IPS DF 6.9 (cell line): ENCODE data around the gene ZNF516.

Experiments
- DNase-seq: peaks from one replicate; pipeline ENCODE4 v3.0.0-alpha.2; 2013; ENCODE audit warnings: low read depth, low spot score
- H3K27ac ChIP-seq: one replicate; pipeline ENCODE4 v1.5.1; 2013; ENCODE audit warnings: low read length, control low read depth
- H3K27me3 ChIP-seq: 2 replicates; pipeline ENCODE4 v1.6.1; 2013; ENCODE audit warnings: mild to moderate bottlenecking, low read length; ENCODE audit not compliant: control insufficient read depth, insufficient read depth
- H3K36me3 ChIP-seq: 2 replicates; pipeline ENCODE4 v1.6.1; 2013; ENCODE audit warnings: low read length; ENCODE audit not compliant: control insufficient read depth, insufficient read depth
- H3K4me1 ChIP-seq: 2 replicates; pipeline ENCODE4 v1.6.1; 2013; ENCODE audit warnings: low read length; ENCODE audit not compliant: control insufficient read depth, insufficient read depth
- H3K4me3 ChIP-seq: 2 replicates; pipeline ENCODE4 v1.5.1; 2013; ENCODE audit warnings: mild to moderate bottlenecking, low read length
- H3K9me3 ChIP-seq: 2 replicates; pipeline ENCODE4 v1.6.1; 2013; ENCODE audit warnings: low read length, inconsistent platforms; ENCODE audit not compliant: control insufficient read depth, insufficient read depth
- WGBS: extraction: QIAGEN DNeasy Blood & Tissue Kit; methylation state at CpG from one replicate; pipeline ENCODE4 v1.1.7; 2013; ENCODE audit warnings: mixed read lengths, missing lambda C conversion rate; ENCODE audit not compliant: insufficient read length, insufficient coverage; 5-methylcytosine and 5-hydroxymethylcytosine counted together

The ZNF516 gene

GRCh38 chr18:76388891-76389423, 106.1 kb downstream of the ZNF516 start:
- no peak for DNase-seq
- no peak overlapping the region for H3K27ac ChIP-seq
- WGBS, result no CpG with 5 or more reads among the region's 9 CpGs
- no peaks in the 10 kb centered on the region for H3K27me3 ChIP-seq
- H3K9me3 ChIP-seq, result no peaks in the 10 kb centered on the region
- no peak overlapping the region for H3K4me3 ChIP-seq
- no peaks in the 10 kb centered on the region for H3K4me1 ChIP-seq
- no peaks in the 10 kb centered on the region for H3K36me3 ChIP-seq

GRCh38 chr18:76388261-76388660, 106.8 kb downstream of the ZNF516 start:
- no CpG with 5 or more reads among the region's 7 CpGs for WGBS

DNA sequence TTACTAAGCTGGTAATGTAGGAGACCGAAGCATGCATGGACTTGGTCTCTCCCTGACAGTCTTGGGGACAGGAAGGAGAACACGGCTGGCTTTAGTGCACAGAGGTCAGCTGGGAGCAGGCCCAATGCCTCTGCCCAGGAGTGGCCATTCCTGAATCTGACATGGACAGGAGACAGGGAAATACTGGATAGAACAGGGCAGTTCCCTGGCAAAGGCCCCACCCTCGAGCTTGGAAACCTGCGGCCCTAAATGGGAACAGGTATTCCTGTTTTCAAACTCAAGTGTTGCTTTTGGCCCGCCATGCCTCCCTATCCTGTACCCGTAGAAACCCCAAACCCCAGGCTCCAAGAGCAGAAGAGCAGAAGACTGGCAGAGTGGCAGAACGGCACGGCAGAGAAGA, 107.4 kb downstream of the ZNF516 start:
- no peaks in the 10 kb centered on the region for H3K4me1 ChIP-seq
- no peaks in the 10 kb centered on the region for H3K36me3 ChIP-seq
- H3K27ac ChIP-seq, result no peak overlapping the region
- DNase-seq, result no peak
- H3K4me3 ChIP-seq, result no peak overlapping the region
- no peaks in the 10 kb centered on the region for H3K9me3 ChIP-seq
- WGBS, result no CpG with 5 or more reads among the region's 8 CpGs
- H3K27me3 ChIP-seq, result no peaks in the 10 kb centered on the region

More at GRCh38 chr18:76388261-76388660, 106.8 kb downstream of the ZNF516 start:
- no peaks in the 10 kb centered on the region for H3K4me1 ChIP-seq
- DNase-seq, result no peak
- no peak overlapping the region for H3K4me3 ChIP-seq
- no peak overlapping the region for H3K27ac ChIP-seq
- H3K27me3 ChIP-seq, result no peaks in the 10 kb centered on the region
- no peaks in the 10 kb centered on the region for H3K36me3 ChIP-seq
- no peaks in the 10 kb centered on the region for H3K9me3 ChIP-seq

GRCh38 chr18:76386886-76387285, 108.2 kb downstream of the ZNF516 start:
- Histone ChIP-seq H3K27me3 (no peaks in the 10 kb centered on the region), H3K36me3 (no peaks in the 10 kb centered on the region), H3K4me3 (no peak overlapping the region), H3K4me1 (no peaks in the 10 kb centered on the region), H3K27ac (no peak overlapping the region), H3K9me3 (no peaks in the 10 kb centered on the region)
- no CpG with 5 or more reads among the region's 13 CpGs for WGBS
- no peak for DNase-seq

DNA sequence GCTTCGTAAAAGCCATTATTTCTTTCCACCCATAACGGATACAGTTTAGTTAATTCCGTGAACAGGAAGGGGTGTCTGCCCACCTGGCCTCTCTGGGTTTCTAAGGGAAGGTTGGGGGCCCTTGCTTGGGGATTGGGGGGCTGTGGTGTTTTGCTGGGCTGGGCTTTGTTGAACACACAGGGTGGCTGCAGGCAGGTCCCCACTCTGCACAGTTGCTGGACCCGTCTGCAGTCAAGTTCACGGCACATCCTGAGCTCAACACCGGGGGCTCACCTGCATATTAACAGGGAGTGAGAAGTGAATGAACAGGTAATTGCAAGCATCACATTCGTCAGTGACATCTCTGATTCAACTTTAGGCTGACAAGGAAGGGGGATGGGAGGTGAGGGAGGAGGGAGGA, 109.0 kb downstream of the ZNF516 start:
- Histone ChIP-seq H3K27me3 (no peaks in the 10 kb centered on the region), H3K4me3 (no peak overlapping the region), H3K27ac (no peak overlapping the region), H3K36me3 (no peaks in the 10 kb centered on the region), H3K9me3 (no peaks in the 10 kb centered on the region), H3K4me1 (no peaks in the 10 kb centered on the region)
- WGBS, result no CpG with 5 or more reads among the region's 7 CpGs
- no peak for DNase-seq

GRCh38 chr18:76385681-76385975, 109.4 kb downstream of the ZNF516 start:
- H3K9me3 ChIP-seq, result no peaks in the 10 kb centered on the region
- H3K27ac ChIP-seq, result no peak overlapping the region
- H3K4me1 ChIP-seq, result no peaks in the 10 kb centered on the region
- H3K36me3 ChIP-seq, result no peaks in the 10 kb centered on the region
- H3K27me3 ChIP-seq, result no peaks in the 10 kb centered on the region
- DNase-seq, result no peak
- H3K4me3 ChIP-seq, result no peak overlapping the region
- no CpG with 5 or more reads among the region's 10 CpGs for WGBS

- H3K27ac ChIP-seq, result no peak overlapping the region
- no CpG with 5 or more reads among the region's 35 CpGs for WGBS
Measured at GRCh38 chr18:76384861-76385680, 110.0 kb downstream of the ZNF516 start.

GRCh38 chr18:76384114-76384790, 110.8 kb downstream of the ZNF516 start:
- no peak for DNase-seq
- peaks cover 5% of the 10 kb centered on the region; the same call in 1 of the 2 replicates for H3K36me3 ChIP-seq
- WGBS, result no CpG with 5 or more reads among the region's 30 CpGs
- H3K27ac ChIP-seq, result no peak overlapping the region
- no peak overlapping the region for H3K4me3 ChIP-seq
- no peaks in the 10 kb centered on the region for H3K4me1 ChIP-seq
- H3K9me3 ChIP-seq, result no peaks in the 10 kb centered on the region
- no peaks in the 10 kb centered on the region for H3K27me3 ChIP-seq

More at GRCh38 chr18:76384861-76385680, 110.0 kb downstream of the ZNF516 start:
- Histone ChIP-seq H3K9me3 (no peaks in the 10 kb centered on the region), H3K36me3 (no peaks in the 10 kb centered on the region), H3K4me3 (no peak overlapping the region), H3K4me1 (no peaks in the 10 kb centered on the region), H3K27me3 (no peaks in the 10 kb centered on the region)
- DNase-seq, result no peak

- no peak overlapping the region for H3K27ac ChIP-seq
- WGBS, result no CpG with 5 or more reads among the region's 13 CpGs
- H3K36me3 ChIP-seq, result peaks cover 7% of the 10 kb centered on the region; the same call in 1 of the 2 replicates
- H3K4me1 ChIP-seq, result no peaks in the 10 kb centered on the region
- H3K4me3 ChIP-seq, result no peak overlapping the region
- no peaks in the 10 kb centered on the region for H3K27me3 ChIP-seq
- no peak for DNase-seq
- no peaks in the 10 kb centered on the region for H3K9me3 ChIP-seq
Measured at GRCh38 chr18:76383636-76384035, 111.4 kb downstream of the ZNF516 start.

DNA sequence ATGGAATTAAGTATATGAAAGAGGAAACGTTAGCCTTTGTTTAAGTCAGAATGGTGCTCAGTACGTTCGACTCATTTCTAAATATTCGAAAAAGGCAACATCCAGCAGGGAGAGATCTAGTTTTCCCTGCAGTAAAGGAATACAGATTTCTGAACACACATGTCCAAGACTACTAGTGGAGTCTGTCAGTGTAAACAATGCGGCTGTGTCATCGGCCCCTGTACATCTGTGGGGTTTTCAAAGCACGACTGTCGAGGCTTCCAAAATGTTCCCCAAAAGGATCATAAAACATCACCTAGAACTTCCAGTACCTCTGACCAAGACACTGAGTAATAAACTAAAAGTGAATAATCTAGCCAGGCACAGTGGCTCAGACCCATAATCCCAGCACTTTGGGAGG, 112.8 kb downstream of the ZNF516 start:
- Histone ChIP-seq H3K4me3 (no peak overlapping the region), H3K36me3 (peaks cover 9% of the 10 kb centered on the region; the same call in 1 of the 2 replicates), H3K27ac (no peak overlapping the region), H3K4me1 (no peaks in the 10 kb centered on the region), H3K9me3 (no peaks in the 10 kb centered on the region), H3K27me3 (no peaks in the 10 kb centered on the region)
- no CpG with 5 or more reads among the region's 8 CpGs for WGBS
- DNase-seq, result no peak
